Heart left ventricle (tissue), 13 donors: Measurements from ENCODE around the gene MINK1.

Experiments
- POLR2A ChIP-seq, 2 donors: fragments of 450-650 bp; IDR thresholded peaks; one replicate each; pipeline ENCODE4 v1.6.1; 2017; ENCODE audit warnings: antibody characterized with exemption in 2 of 2, mild to moderate bottlenecking in 2 of 2, moderate library complexity in 2 of 2
- TF ChIP-seq, protein P1 (sequence below), 12 donors: fragments of 200-600 bp; sonication (generic) in 4 of 12; IDR thresholded peaks; one replicate each; pipeline versions ENCODE4 v1.5.0 to v1.8.0; 2018 to 2022; ENCODE audit warnings: antibody characterized with exemption in 12 of 12, mild to moderate bottlenecking in 5 of 12
- donor health status: ischemic (EF 13 %, LVEDD 7.1; RV severe dilation, severe dysfunction).
- donor health status: DM: no; HTN: yes; CAD: no.
- donor health status: DM: no; HTN: no; CAD: no.
- donor health status: ischemic (EF 25% LVEDD 6.9; RV normal size, moderate dysfunction).
- donor health status: ischemic (EF 25% LVEDD 5.7; RV mildly dilated, moderate dysfunction).
- donor health status: ischemic (EF 35%, LVEDD 5.7; RV mildly dilated, moderate dysfunction).
- donor health status: nonischemic (EF 11% LVEDD 7.7; RV severe dilation, severe dysfunction).
- donor health status: DM: yes; HTN: yes; CAD: no.
- donor health status: PGD.
- donor health status: ischemic (EF 29% LVEDD 5.4; RV normal size, mild dysfunction).
- donor health status: nonischemic (EF 23%, LVEDD 6.1; RV moderate dilation, normal function).

DNA sequence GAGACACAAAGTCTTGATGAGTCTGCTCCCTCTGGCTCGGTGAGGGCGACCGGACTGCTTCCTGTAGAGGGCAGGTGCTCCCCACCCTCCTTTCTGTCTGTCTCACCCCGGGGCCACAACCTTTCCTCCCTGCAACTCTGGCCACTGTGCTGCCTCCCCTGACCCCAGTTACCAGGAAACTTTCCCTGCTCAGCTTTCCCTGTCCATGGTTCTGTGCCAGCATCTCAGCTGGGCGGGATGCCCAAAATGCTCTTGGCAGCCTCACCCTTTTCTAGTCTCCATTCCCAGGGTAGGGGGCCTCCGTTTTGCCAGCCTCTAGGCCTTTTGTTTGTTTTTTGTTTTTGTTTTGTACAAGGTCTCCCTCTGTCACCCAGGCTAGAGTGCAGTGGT is 24.8 kb upstream of the MINK1 start:
- TF ChIP-seq, protein P1, sequence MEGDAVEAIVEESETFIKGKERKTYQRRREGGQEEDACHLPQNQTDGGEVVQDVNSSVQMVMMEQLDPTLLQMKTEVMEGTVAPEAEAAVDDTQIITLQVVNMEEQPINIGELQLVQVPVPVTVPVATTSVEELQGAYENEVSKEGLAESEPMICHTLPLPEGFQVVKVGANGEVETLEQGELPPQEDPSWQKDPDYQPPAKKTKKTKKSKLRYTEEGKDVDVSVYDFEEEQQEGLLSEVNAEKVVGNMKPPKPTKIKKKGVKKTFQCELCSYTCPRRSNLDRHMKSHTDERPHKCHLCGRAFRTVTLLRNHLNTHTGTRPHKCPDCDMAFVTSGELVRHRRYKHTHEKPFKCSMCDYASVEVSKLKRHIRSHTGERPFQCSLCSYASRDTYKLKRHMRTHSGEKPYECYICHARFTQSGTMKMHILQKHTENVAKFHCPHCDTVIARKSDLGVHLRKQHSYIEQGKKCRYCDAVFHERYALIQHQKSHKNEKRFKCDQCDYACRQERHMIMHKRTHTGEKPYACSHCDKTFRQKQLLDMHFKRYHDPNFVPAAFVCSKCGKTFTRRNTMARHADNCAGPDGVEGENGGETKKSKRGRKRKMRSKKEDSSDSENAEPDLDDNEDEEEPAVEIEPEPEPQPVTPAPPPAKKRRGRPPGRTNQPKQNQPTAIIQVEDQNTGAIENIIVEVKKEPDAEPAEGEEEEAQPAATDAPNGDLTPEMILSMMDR (IDR thresholded peaks at IDR 0.05), result no peak
- TF ChIP-seq POLR2A (IDR thresholded peaks at IDR 0.05), result no peak
